Measurements from ENCODE around the gene FHL1.

GRCh38 chrX:136157187-136157586 lies 9.9 kb downstream of the FHL1 start:
- TF ChIP-seq MYC (IDR thresholded peaks at IDR 0.05; ENCODE audit: low read depth, low read length) (no peak), POLR2A (IDR thresholded peaks at IDR 0.05; ENCODE audit: low read depth, low read length) (no peak), POLR2AphosphoS5 (IDR thresholded peaks at IDR 0.05; ENCODE audit: insufficient read depth, low read depth, low read length) (no peak), MAX (IDR thresholded peaks at IDR 0.05; ENCODE audit: insufficient read depth, insufficient read length) (no peak)
- TF ChIP-seq, protein P1, sequence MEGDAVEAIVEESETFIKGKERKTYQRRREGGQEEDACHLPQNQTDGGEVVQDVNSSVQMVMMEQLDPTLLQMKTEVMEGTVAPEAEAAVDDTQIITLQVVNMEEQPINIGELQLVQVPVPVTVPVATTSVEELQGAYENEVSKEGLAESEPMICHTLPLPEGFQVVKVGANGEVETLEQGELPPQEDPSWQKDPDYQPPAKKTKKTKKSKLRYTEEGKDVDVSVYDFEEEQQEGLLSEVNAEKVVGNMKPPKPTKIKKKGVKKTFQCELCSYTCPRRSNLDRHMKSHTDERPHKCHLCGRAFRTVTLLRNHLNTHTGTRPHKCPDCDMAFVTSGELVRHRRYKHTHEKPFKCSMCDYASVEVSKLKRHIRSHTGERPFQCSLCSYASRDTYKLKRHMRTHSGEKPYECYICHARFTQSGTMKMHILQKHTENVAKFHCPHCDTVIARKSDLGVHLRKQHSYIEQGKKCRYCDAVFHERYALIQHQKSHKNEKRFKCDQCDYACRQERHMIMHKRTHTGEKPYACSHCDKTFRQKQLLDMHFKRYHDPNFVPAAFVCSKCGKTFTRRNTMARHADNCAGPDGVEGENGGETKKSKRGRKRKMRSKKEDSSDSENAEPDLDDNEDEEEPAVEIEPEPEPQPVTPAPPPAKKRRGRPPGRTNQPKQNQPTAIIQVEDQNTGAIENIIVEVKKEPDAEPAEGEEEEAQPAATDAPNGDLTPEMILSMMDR (IDR thresholded peaks at IDR 0.05; ENCODE audit: extremely low read depth in 1 of 2, insufficient read depth in 1 of 2, low read depth in 1 of 2, low read length in 2 of 2), result no peak
